T-helper 9 cell (primary cell): ENCODE results near the gene PTCRA.
"Not testable (repeated sequence)": the region's sequence is repeated elsewhere in the genome, so short reads cannot be mapped to it uniquely, and the experiment has no call there.

Experiments
- DNase-seq: peaks from one replicate; pipeline ENCODE4 v3.0.0-alpha.2; 2020

Gene PTCRA

GRCh38 chr6:42907336-42907735 lies 8.5 kb upstream of the PTCRA start:
- DNase-seq = no peak

- no peak for DNase-seq
Measured at GRCh38 chr6:42909835-42910234, 6.0 kb upstream of the PTCRA start.

- no peak for DNase-seq
Measured at GRCh38 chr6:42911171-42912021, 4.5 kb upstream of the PTCRA start.

GRCh38 chr6:42914546-42914945 lies 1.3 kb upstream of the PTCRA start:
- no peak for DNase-seq

- DNase-seq = no peak
Measured at GRCh38 chr6:42916288-42916687, 435 bp downstream of the PTCRA start.

- no peak for DNase-seq
Measured at GRCh38 chr6:42921801-42922200, 5.9 kb downstream of the PTCRA start.

GRCh38 chr6:42923666-42924065 lies 7.8 kb downstream of the PTCRA start:
- DNase-seq = no peak

- DNase-seq = no peak
Measured at GRCh38 chr6:42925248-42925857, 9.5 kb downstream of the PTCRA start.

- DNase-seq = peak; percentile 89
Measured at GRCh38 chr6:42928986-42929820, 13.3 kb downstream of the PTCRA start, which contains the start of gene CNPY3. Gene CNPY3 (plus strand): TSS chr6:42929480. CDS start chr6:42929571, 91 bp downstream.

GRCh38 chr6:42929821-42930360 lies 14.0 kb downstream of the PTCRA start:
- peak; percentile 30 for DNase-seq

GRCh38 chr6:42932412-42932811 lies 16.6 kb downstream of the PTCRA start:
- no peak for DNase-seq

- DNase-seq = no peak
Measured at GRCh38 chr6:42933205-42933604, 17.4 kb downstream of the PTCRA start.

GRCh38 chr6:42935322-42935721 lies 19.5 kb downstream of the PTCRA start:
- DNase-seq = no peak

GRCh38 chr6:42936398-42936797 lies 20.5 kb downstream of the PTCRA start:
- DNase-seq = no peak

GRCh38 chr6:42937548-42938427 lies 21.9 kb downstream of the PTCRA start:
- DNase-seq = no peak

- DNase-seq = no peak
Measured at GRCh38 chr6:42938428-42938796, 22.6 kb downstream of the PTCRA start.

- no peak for DNase-seq
Measured at GRCh38 chr6:42938987-42939809, 23.3 kb downstream of the PTCRA start.

- no peak for DNase-seq
Measured at GRCh38 chr6:42939810-42940167, 23.9 kb downstream of the PTCRA start.

- DNase-seq = no peak
Measured at GRCh38 chr6:42940493-42941045, 24.7 kb downstream of the PTCRA start.

GRCh38 chr6:42941356-42941755 lies 25.5 kb downstream of the PTCRA start:
- not testable (repeated sequence) for DNase-seq

GRCh38 chr6:42942444-42942843 lies 26.6 kb downstream of the PTCRA start:
- no peak for DNase-seq
